OCI-LY7 (cell line): ENCODE results near the gene SBF2.

Source experiments
- EZH2phosphoT487 ChIP-seq: fragments of 200-600 bp; sonication (generic); IDR thresholded peaks from 2 replicates; pipeline ENCODE4 v1.6.1; 2018; ENCODE audit warnings: low read depth, borderline replicate concordance, mild to moderate bottlenecking, mixed run types, antibody characterized with exemption, low read length, moderate library complexity, mixed read lengths
- TF ChIP-seq, protein P1 (sequence below): fragments of 200-600 bp; sonication (generic); conservative IDR thresholded peaks from 2 replicates; pipeline ENCODE4 v1.5.1; 2014; ENCODE audit warnings: mild to moderate bottlenecking, antibody characterized with exemption, low read length, moderate library complexity, mixed read lengths

DNA sequence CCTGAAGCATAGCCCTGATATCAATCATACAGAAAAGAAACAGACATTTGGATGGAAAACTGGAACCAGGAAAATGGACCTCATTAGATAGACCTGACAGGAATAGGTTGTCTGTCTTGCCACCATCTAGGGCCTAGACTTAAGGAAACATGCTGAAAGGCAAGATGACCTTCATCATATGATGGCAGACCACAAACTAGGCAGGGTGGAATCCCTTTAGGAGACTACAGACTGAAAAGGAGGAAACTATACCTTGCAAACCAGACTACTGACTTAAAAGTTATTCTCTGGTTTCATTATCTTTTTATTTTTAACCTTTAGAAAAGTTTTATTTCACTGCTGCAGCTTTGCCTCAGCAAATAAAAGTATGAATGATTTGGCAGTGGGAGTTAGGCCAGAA is 20.3 kb downstream of the SBF2 start:
- TF ChIP-seq, protein P1, sequence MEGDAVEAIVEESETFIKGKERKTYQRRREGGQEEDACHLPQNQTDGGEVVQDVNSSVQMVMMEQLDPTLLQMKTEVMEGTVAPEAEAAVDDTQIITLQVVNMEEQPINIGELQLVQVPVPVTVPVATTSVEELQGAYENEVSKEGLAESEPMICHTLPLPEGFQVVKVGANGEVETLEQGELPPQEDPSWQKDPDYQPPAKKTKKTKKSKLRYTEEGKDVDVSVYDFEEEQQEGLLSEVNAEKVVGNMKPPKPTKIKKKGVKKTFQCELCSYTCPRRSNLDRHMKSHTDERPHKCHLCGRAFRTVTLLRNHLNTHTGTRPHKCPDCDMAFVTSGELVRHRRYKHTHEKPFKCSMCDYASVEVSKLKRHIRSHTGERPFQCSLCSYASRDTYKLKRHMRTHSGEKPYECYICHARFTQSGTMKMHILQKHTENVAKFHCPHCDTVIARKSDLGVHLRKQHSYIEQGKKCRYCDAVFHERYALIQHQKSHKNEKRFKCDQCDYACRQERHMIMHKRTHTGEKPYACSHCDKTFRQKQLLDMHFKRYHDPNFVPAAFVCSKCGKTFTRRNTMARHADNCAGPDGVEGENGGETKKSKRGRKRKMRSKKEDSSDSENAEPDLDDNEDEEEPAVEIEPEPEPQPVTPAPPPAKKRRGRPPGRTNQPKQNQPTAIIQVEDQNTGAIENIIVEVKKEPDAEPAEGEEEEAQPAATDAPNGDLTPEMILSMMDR = no peak
- no peak for TF ChIP-seq EZH2phosphoT487
